OCI-LY7 (cell line): ENCODE data around the gene AFTPH. TPM values are rescaled to one million over a fixed set of nuclear protein-coding genes. Genes with fewer than 3 reads are reported as not detected.

Experiments used
- BruUV-seq: library from RNA; stranded (reverse); fragments of 400-500 nt; replicated peaks from 2 replicates; lab custom pipeline; 2021; lab: Mats Ljungman, UMichigan
- CTCF ChIA-PET: fragments of 300-600 bp; sonication (Branson Sonifier 250); formaldehyde crosslinking; loops from one replicate; lab custom pipeline; 2022; ENCODE audit warnings: antibody characterized with exemption; ENCODE audit not compliant: unreplicated experiment; lab: Charles Lee
- POLR2A ChIA-PET: fragments of 300-600 bp; sonication (Branson Sonifier 250); formaldehyde crosslinking; loops from one replicate; lab custom pipeline; 2022; ENCODE audit warnings: antibody characterized with exemption; lab: Charles Lee
- DNase-seq: peaks from one replicate; pipeline ENCODE4 v3.0.0-alpha.2; 2015; ENCODE audit warnings: low spot score
- H2AFZ ChIP-seq: fragments of 200-600 bp; sonication (generic), shearing (Covaris generic); 2 replicates; pipeline ENCODE4 v1.6.1; 2014; ENCODE audit warnings: mild to moderate bottlenecking, antibody characterized with exemption, low read length, moderate library complexity
- H3K27ac ChIP-seq: fragments of 200-600 bp; sonication (generic); 2 replicates; pipeline ENCODE4 v1.5.1; 2014; ENCODE audit warnings: mixed run types, low read depth, mild to moderate bottlenecking, moderate library complexity, low read length, inconsistent platforms; ENCODE audit not compliant: poor library complexity, severe bottlenecking
- H3K36me3 ChIP-seq: fragments of 200-600 bp; sonication (generic); 2 replicates; pipeline ENCODE4 v1.6.1; 2014; ENCODE audit warnings: mild to moderate bottlenecking, antibody characterized with exemption, low read length, moderate library complexity, mixed read lengths; ENCODE audit not compliant: insufficient read depth
- H3K4me1 ChIP-seq: fragments of 200-600 bp; sonication (generic); 2 replicates; pipeline ENCODE4 v1.5.1; 2014; ENCODE audit warnings: mild to moderate bottlenecking, low read length; ENCODE audit not compliant: insufficient read depth, poor library complexity, severe bottlenecking
- H3K4me2 ChIP-seq: fragments of 200-600 bp; sonication (generic); 2 replicates; pipeline ENCODE4 v1.6.1; 2014; ENCODE audit warnings: mild to moderate bottlenecking, low read length
- H3K4me3 ChIP-seq: fragments of 200-600 bp; sonication (generic); 2 replicates; pipeline ENCODE4 v1.5.1; 2014; ENCODE audit warnings: mild to moderate bottlenecking, low read depth, low read length; ENCODE audit not compliant: poor library complexity, severe bottlenecking
- H3K79me2 ChIP-seq: fragments of 200-600 bp; sonication (generic); 2 replicates; pipeline ENCODE4 v1.6.1; 2016; ENCODE audit warnings: low read depth, mild to moderate bottlenecking, low read length, moderate library complexity, mixed read lengths; ENCODE audit not compliant: insufficient read depth
- H3K9me2 ChIP-seq: fragments of 200-600 bp; sonication (generic); 2 replicates; pipeline ENCODE4 v1.6.1; 2016; ENCODE audit warnings: mild to moderate bottlenecking, low read length, mixed read lengths; ENCODE audit not compliant: insufficient read depth
- H3K9me3 ChIP-seq: fragments of 200-600 bp; sonication (generic); 2 replicates; pipeline ENCODE4 v1.6.1; 2014; ENCODE audit warnings: mild to moderate bottlenecking, mixed run types, low read length, mixed read lengths
- H4K20me1 ChIP-seq: fragments of 200-600 bp; sonication (generic); 2 replicates; pipeline ENCODE4 v1.6.1; 2014; ENCODE audit warnings: mild to moderate bottlenecking, antibody characterized with exemption, low read length, moderate library complexity, mixed read lengths; ENCODE audit not compliant: insufficient read depth
- EZH2phosphoT487 ChIP-seq: fragments of 200-600 bp; sonication (generic); IDR thresholded peaks from 2 replicates; pipeline ENCODE4 v1.6.1; 2018; ENCODE audit warnings: low read depth, borderline replicate concordance, mild to moderate bottlenecking, mixed run types, antibody characterized with exemption, low read length, moderate library complexity, mixed read lengths
- intact Hi-C: fragments of 100-400 bp; cut with micrococcal nuclease; formaldehyde crosslinking; loops from one replicate; pipeline ENCODE4 v1.10.0; 2022; ENCODE audit not compliant: unreplicated experiment
- total RNA-seq, 2 experiments: library from RNA; depleted of rRNA in 1 of 2; stranded (reverse); fragments of >200 nt in 1 of 2; shearing (Covaris generic) in 1 of 2; gene quantifications; 2 replicates each; pipeline ENCODE4 v1.2.3, GENCODE V29; 2014 to 2022
- TF ChIP-seq, protein P1 (sequence below): fragments of 200-600 bp; sonication (generic); conservative IDR thresholded peaks from 2 replicates; pipeline ENCODE4 v1.5.1; 2014; ENCODE audit warnings: mild to moderate bottlenecking, antibody characterized with exemption, low read length, moderate library complexity, mixed read lengths

Gene AFTPH
- total RNA-seq, 2 experiments from 2014 or later = 30.0 to 40.6 TPM

DNA sequence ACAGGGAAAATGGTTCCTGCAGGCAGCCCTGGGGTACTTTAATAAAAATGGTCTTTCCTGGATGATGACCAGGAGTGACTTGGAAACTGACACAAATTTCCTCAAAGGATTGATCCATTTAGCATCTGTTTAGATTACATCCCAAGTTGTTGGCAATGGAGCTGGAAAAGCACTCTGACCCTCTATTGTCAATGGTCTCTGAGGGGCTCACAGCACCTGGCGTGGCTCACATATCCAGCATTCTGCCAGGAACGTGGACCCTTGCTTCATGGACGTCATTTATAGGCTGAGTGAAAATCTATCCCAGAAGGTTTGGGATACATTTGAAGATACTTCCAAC is 85.8 kb downstream of the AFTPH start:
- POLR2A ChIA-PET = no interaction called here
- TF ChIP-seq EZH2phosphoT487 = no peak
- TF ChIP-seq, protein P1, sequence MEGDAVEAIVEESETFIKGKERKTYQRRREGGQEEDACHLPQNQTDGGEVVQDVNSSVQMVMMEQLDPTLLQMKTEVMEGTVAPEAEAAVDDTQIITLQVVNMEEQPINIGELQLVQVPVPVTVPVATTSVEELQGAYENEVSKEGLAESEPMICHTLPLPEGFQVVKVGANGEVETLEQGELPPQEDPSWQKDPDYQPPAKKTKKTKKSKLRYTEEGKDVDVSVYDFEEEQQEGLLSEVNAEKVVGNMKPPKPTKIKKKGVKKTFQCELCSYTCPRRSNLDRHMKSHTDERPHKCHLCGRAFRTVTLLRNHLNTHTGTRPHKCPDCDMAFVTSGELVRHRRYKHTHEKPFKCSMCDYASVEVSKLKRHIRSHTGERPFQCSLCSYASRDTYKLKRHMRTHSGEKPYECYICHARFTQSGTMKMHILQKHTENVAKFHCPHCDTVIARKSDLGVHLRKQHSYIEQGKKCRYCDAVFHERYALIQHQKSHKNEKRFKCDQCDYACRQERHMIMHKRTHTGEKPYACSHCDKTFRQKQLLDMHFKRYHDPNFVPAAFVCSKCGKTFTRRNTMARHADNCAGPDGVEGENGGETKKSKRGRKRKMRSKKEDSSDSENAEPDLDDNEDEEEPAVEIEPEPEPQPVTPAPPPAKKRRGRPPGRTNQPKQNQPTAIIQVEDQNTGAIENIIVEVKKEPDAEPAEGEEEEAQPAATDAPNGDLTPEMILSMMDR = no peak

DNA sequence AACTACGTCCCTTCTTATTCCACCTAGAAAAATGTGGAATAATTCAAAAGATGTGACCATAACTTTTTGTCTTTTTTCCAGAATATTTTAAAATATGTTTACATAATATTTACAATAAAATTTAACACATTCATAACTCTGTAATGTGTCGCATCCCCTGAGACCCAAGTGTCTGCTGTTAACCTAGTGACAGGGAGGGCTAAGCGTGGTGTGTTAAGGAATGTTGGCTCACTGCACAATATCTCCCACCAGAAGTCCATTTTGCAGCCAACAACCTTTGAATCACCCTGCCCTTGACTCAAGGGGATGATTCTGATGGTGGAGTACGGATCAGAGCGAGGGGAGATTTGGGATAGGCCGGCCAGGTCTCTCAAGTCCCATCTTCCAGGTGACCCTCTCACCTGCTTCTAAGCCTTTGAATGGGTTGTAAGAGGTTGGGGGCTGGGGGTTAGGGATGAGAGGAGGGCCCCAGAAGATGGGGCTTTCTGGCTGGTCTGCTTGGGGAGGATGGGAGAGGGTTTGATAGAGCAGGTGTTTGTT is 86.3 kb downstream of the AFTPH start:
- Histone ChIP-seq H3K4me1 (peaks cover 21% of the 10 kb centered on the region), H3K36me3 (no peaks in the 10 kb centered on the region), H4K20me1 (no peaks in the 10 kb centered on the region), H3K9me2 (no peaks in the 10 kb centered on the region), H3K79me2 (no peaks in the 10 kb centered on the region), H3K27ac (no peak overlapping the region), H3K4me2 (no peak overlapping the region), H2AFZ (no peak overlapping the region), H3K4me3 (no peak overlapping the region), H3K9me3 (no peaks in the 10 kb centered on the region)
- DNase-seq = no peak
- intact Hi-C loops = no loop called here
- no TSS peak for BruUV-seq
- TF ChIP-seq, protein P1 = no peak
- TF ChIP-seq EZH2phosphoT487 = no peak
- ChIA-PET CTCF (no interaction called here), POLR2A (interaction anchor here (1.2 kb wide), 1 partner anchor 9 kb away, joined by 3 read pairs; no protein-coding TSS in a partner anchor)

More for the DNA sequence above, 85.8 kb downstream of the AFTPH start:
- Histone ChIP-seq H3K9me2 (no peaks in the 10 kb centered on the region), H3K4me1 (peaks cover 21% of the 10 kb centered on the region), H3K79me2 (no peaks in the 10 kb centered on the region), H3K4me3 (no peak overlapping the region), H3K36me3 (no peaks in the 10 kb centered on the region), H4K20me1 (no peaks in the 10 kb centered on the region), H3K9me3 (no peaks in the 10 kb centered on the region), H3K4me2 (peak overlapping the region; percentile 72), H2AFZ (peak overlapping the region; percentile 73; the same call in 1 of the 2 replicates), H3K27ac (no peak overlapping the region)
- BruUV-seq = no TSS peak
- CTCF ChIA-PET = no interaction called here
- intact Hi-C loops = no loop called here
- no peak for DNase-seq

DNA sequence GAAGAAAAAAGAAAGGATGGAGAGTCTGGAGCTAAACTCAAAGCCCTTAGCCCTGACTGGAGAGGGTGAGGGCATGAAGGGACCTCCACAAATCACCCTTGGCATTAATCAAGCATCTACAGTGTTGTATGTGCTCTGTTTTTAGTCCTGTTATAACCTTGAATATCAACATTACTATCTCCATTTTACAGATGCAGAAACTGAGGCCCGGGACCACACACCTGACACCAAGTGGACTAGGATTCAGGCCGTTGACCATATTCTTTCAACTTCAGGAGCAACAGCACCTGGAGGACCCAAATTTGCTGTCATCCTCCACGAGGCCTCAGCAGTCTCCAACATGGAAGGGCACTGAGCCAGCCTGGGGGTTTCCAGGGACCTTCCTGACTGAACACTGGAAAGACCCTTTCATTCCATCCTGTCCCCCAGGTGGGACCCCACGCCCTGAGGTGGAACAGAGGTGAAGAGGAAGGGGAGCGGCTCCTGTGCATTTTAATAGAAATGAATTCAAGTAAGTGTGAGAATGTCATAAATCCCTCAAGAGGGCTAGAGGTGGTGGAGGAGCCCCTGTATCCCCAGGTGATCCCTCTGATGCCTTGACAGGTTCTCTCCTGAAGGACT is 88.6 kb downstream of the AFTPH start:
- no peak overlapping the region for H3K4me2 ChIP-seq
- no peaks in the 10 kb centered on the region for H3K9me3 ChIP-seq
- peaks cover 10% of the 10 kb centered on the region for H3K4me1 ChIP-seq
- DNase-seq = no peak
- no peak overlapping the region for H3K4me3 ChIP-seq
- no peaks in the 10 kb centered on the region for H4K20me1 ChIP-seq
- no peak overlapping the region for H3K27ac ChIP-seq
- H2AFZ ChIP-seq = no peak overlapping the region
- CTCF ChIA-PET = no interaction called here
- POLR2A ChIA-PET = no interaction called here
- intact Hi-C loops = no loop called here
- no TSS peak for BruUV-seq
- no peaks in the 10 kb centered on the region for H3K79me2 ChIP-seq
- no peaks in the 10 kb centered on the region for H3K36me3 ChIP-seq
- H3K9me2 ChIP-seq = no peaks in the 10 kb centered on the region
- no peak for TF ChIP-seq EZH2phosphoT487
- TF ChIP-seq, protein P1 = no peak
